SK-N-MC (cell line): ENCODE results near the gene MGA.

ENCODE experiments used
- EZH2 ChIP-seq: fragments of 200-600 bp; sonication (generic); IDR thresholded peaks from one replicate; pipeline ENCODE4 v1.6.1; 2017; ENCODE audit warnings: antibody characterized with exemption
- FOXP2 ChIP-seq: optimal IDR thresholded peaks from 2 replicates; pipeline ENCODE3; 2011; ENCODE audit warnings: mild to moderate bottlenecking, moderate library complexity; ENCODE audit not compliant: insufficient read depth; ENCODE audit errors: extremely low read length, control extremely low read depth
- POLR2AphosphoS5 ChIP-seq: IDR thresholded peaks from 2 replicates; pipeline ENCODE4 v1.6.1; 2012; ENCODE audit warnings: mild to moderate bottlenecking, low read depth, low read length, borderline replicate concordance

DNA sequence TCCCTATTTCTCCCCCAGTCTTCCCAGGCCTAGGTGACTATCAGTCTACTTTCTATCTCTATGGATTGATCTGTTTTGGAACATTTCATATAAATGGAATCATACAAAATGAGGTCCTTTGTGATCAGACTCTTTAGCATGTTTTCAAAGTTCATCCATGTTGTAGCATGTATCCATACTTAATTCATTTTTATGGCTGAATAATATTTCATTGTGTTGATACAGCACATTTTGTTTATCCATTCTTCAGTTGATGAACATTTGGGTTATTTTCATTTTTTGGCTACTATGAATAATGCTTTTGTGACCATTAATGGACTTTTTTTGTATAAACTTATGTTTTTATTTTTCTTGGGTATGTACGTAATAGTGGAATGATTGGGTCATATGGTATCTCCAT is 19.2 kb upstream of the MGA start:
- TF ChIP-seq EZH2 (no peak), POLR2AphosphoS5 (no peak), FOXP2 (no peak)
